ENCODE measurements around the gene ZNF20.

Gene ZNF20

DNA sequence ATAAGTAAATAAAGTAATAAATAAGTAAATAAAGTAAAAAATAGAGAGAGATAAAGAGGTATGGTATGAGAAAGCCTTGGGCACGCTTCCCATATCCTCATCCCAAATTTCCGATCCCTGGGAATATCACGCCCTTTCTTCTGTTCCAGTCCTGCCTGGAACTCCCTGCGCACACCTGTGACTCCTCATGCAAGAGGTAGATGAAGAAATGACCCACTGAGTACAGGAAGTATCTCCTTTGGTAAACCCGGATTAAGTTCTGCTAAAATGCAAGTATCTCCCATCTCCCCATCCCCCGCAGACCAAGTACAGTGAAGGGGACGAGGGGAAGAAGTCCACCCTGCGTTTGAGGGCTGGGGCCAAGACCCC is 22.3 kb upstream of the ZNF20 start:
- TF ChIP-seq, protein P1, sequence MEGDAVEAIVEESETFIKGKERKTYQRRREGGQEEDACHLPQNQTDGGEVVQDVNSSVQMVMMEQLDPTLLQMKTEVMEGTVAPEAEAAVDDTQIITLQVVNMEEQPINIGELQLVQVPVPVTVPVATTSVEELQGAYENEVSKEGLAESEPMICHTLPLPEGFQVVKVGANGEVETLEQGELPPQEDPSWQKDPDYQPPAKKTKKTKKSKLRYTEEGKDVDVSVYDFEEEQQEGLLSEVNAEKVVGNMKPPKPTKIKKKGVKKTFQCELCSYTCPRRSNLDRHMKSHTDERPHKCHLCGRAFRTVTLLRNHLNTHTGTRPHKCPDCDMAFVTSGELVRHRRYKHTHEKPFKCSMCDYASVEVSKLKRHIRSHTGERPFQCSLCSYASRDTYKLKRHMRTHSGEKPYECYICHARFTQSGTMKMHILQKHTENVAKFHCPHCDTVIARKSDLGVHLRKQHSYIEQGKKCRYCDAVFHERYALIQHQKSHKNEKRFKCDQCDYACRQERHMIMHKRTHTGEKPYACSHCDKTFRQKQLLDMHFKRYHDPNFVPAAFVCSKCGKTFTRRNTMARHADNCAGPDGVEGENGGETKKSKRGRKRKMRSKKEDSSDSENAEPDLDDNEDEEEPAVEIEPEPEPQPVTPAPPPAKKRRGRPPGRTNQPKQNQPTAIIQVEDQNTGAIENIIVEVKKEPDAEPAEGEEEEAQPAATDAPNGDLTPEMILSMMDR (IDR thresholded peaks at IDR 0.05; ENCODE audit: control insufficient read depth, extremely low read depth, insufficient read depth): no peak
- DNase-seq (ENCODE audit: low read depth): no peak
- H3K4me3 ChIP-seq (ENCODE audit: low read depth, low read length): peak overlapping the region; percentile 82

DNA sequence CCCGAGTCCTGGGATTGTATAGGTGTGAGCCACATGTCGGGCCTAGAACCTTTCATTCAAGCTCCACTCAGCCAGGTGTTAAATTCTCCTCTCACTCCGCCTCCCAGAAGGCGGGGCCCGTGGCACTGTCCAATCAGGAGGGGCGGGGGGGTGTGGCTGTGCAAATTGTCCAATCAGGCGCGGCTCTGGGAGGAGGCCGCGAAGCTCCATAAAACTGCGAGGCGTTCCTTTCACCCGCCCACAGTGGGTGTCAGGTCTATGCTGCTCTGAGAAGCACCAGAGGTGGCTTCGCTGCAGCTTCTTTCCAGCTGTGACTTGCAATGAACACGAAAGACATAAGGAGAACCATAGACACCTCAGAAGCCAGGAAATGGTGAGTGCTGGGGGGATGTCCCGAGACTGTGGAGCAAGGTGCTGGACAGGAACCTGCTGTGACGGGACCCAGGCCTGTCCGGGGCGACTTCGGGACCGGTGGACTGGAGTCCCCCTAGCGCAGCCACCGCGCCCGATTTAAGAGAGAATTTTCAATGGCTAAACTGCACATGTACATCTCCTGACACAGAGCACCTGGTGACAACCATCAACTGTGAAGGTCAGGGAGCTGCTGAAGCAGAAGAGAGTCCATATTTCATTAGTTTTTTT is 19.7 kb upstream of the ZNF20 start:
- H3K4me3 ChIP-seq (ENCODE audit: low read depth, low read length): no peak overlapping the region
- DNase-seq (ENCODE audit: low read depth): no peak
- TF ChIP-seq, protein P1 (IDR thresholded peaks at IDR 0.05; ENCODE audit: control insufficient read depth, extremely low read depth, insufficient read depth): no peak

DNA sequence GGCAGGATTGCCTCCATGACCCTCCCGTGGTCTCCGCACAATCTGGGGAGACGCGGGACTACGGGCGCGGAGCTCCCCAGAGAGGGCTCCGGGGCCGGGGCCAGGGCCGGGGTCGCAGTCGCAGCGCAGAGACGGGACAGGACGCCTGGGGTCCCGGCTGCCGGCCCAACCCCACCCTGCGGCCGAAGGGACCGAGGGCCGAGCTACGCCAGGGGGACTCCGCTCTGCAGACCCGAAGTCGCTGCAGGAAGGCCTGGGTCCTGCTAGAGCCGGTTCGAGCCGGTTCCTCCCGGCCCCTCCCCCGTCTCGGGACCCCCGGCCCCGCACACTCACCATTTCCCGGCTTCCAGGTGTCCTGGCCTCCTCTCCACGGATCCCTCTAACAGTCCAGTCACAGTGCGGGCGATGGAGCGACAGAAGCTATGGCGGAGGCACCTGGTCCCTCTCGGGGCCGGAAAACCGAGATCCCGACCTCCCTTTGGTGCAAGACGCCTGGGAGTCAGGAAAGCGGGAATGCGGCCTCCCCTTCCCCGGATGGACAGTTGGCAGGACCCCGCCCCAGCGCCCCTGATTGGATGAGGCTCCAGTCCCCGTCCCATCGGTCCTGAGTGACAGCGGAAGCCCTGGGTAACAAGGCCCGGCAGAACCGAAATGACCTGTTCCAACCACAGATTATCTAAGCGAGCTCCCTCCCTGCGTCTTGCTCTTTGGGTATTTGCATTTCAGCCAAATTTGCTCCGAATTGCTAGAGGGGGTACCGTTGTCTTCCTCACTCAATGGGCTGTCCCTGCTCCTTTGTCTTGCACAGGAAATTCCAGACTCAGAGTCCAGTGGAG is 16.3 kb upstream of the ZNF20 start, which contains the start of gene ZNF625:
Gene ZNF625 (minus strand): TSS at position 512 of the 836 bp plus-strand sequence. CDS start 176 bp downstream, at position 336.
- H3K4me3 ChIP-seq (ENCODE audit: low read depth, low read length): peak within 1 kb of the TSS; percentile 97
- peak; percentile 90 for DNase-seq (ENCODE audit: low read depth)
- TF ChIP-seq, protein P1 (IDR thresholded peaks at IDR 0.05; ENCODE audit: control insufficient read depth, extremely low read depth, insufficient read depth): no peak

DNA sequence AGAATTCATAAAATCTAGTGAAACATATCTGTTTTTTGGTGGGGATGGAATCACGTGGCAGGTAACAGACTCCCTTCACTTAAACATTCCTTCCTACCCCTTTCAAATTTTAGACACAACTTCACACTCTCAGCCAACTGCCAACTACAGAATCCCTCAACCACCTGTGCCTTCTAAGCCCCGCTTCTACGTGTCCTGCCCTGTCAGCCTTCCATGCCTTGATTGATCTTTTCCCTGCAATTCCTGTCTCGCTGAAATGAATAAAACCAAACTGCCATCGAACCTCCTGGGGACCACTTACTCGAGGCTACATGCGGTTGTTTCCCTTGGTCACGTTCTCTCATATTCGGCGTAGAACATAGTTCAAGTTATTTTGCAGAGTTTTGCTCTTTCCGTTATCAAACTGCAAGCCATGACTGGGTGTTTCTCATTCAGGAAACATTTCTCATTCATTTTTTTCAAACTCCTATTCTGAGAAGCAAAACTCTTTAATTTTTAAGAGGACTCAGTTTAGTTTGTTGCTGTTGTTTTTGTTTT is 15.2 kb upstream of the ZNF20 start:
- no peak for DNase-seq (ENCODE audit: low read depth)
- TF ChIP-seq, protein P1 (IDR thresholded peaks at IDR 0.05; ENCODE audit: control insufficient read depth, extremely low read depth, insufficient read depth): no peak
- H3K4me3 ChIP-seq (ENCODE audit: low read depth, low read length): peak overlapping the region; percentile 97

DNA sequence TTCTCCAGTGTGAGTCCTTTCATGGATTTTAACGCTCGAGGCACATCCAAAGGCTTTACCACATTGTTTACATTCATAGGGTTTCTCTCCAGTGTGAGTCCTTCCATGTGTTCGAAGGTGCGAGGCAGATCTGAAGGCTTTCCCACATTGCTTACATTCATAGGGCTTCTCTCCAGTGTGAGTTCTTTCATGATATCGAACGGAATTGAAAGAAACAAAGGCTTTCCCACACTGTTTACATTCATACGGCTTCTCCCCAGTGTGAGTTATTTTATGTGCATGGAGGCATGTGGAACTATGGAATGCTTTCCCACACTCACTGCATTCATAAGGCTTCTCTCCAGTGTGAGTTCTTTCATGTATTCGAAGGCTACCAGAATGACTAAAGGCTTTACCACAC is 5.2 kb upstream of the ZNF20 start:
- H3K4me3 ChIP-seq (ENCODE audit: low read depth, low read length): no peak overlapping the region
- TF ChIP-seq, protein P1 (IDR thresholded peaks at IDR 0.05; ENCODE audit: control insufficient read depth, extremely low read depth, insufficient read depth): no peak

DNA sequence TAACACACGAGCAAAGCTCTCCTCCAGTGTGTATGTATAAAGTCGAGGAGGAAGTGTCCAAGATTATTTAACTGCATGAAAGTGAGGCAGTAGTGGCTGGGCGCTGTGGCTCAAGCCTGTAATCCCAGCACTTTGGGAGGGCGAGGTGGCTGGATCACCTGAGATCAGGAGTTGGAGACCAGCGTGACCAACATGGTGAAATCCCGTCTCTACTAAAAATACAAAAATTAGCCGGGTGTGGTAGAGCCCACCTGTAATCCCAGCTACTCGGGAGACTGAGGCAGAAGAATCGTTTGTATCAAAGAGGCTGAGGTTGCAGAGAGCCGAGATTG is 1.2 kb upstream of the ZNF20 start:
- TF ChIP-seq, protein P1 (IDR thresholded peaks at IDR 0.05; ENCODE audit: control insufficient read depth, extremely low read depth, insufficient read depth): no peak
- DNase-seq (ENCODE audit: low read depth): no peak
- H3K4me3 ChIP-seq (ENCODE audit: low read depth, low read length): no peak overlapping the region

More for the DNA sequence above, 5.2 kb upstream of the ZNF20 start:
- no peak for DNase-seq (ENCODE audit: low read depth)

Measured in LNCaP clone FGC (cell line).